Measurements from ENCODE around the gene AKT1S1.
"Not testable (repeated sequence)": the region's sequence is repeated elsewhere in the genome, so short reads cannot be mapped to it uniquely, and the experiment has no call there.

AKT1S1 gene

GRCh38 chr19:49877020-49877878 lies at the start of gene AKT1S1, which contains the start of gene TBC1D17:
AKT1S1 (minus strand) TSS chr19:49877355; CDS start chr19:49873295, 4,060 bp downstream.
TBC1D17 (plus strand) TSS chr19:49877702; CDS start chr19:49877724, 22 bp downstream.
- peak within 1 kb of the TSS; percentile 98 for H3K4me3 ChIP-seq (ENCODE audit: low read depth, low read length)

- no peak overlapping the region for H3K4me3 ChIP-seq (ENCODE audit: low read depth, low read length)
These were observed 49.4 kb upstream of the AKT1S1 start for GRCh38 chr19:49926515-49926914.

GRCh38 chr19:49925486-49925885 lies 48.3 kb upstream of the AKT1S1 start:
- H3K4me3 ChIP-seq (ENCODE audit: low read depth, low read length), result no peak overlapping the region

GRCh38 chr19:49924881-49925210 lies 47.7 kb upstream of the AKT1S1 start:
- not testable (repeated sequence) for H3K4me3 ChIP-seq (ENCODE audit: low read depth, low read length)

GRCh38 chr19:49924004-49924880 lies 47.1 kb upstream of the AKT1S1 start:
- H3K4me3 ChIP-seq (ENCODE audit: low read depth, low read length), result no peak overlapping the region

GRCh38 chr19:49923055-49924003 lies 46.2 kb upstream of the AKT1S1 start:
- H3K4me3 ChIP-seq (ENCODE audit: low read depth, low read length), result no peak overlapping the region

GRCh38 chr19:49921871-49922795 lies 45.0 kb upstream of the AKT1S1 start:
- no peak overlapping the region for H3K4me3 ChIP-seq (ENCODE audit: low read depth, low read length)

- H3K4me3 ChIP-seq (ENCODE audit: low read depth, low read length), result no peak overlapping the region
These were observed 43.6 kb upstream of the AKT1S1 start for GRCh38 chr19:49920624-49921363.

GRCh38 chr19:49918089-49918488 lies 40.9 kb upstream of the AKT1S1 start:
- H3K4me3 ChIP-seq (ENCODE audit: low read depth, low read length), result no peak overlapping the region

GRCh38 chr19:49916839-49917733 lies 39.9 kb upstream of the AKT1S1 start:
- H3K4me3 ChIP-seq (ENCODE audit: low read depth, low read length), result no peak overlapping the region

- H3K4me3 ChIP-seq (ENCODE audit: low read depth, low read length), result no peak overlapping the region
These were observed 38.1 kb upstream of the AKT1S1 start for GRCh38 chr19:49915271-49915670.

- H3K4me3 ChIP-seq (ENCODE audit: low read depth, low read length), result no peak overlapping the region
These were observed 36.6 kb upstream of the AKT1S1 start for GRCh38 chr19:49913720-49914119.

GRCh38 chr19:49912965-49913685 lies 36.0 kb upstream of the AKT1S1 start:
- H3K4me3 ChIP-seq (ENCODE audit: low read depth, low read length), result no peak overlapping the region

- H3K4me3 ChIP-seq (ENCODE audit: low read depth, low read length), result no peak overlapping the region
These were observed 34.4 kb upstream of the AKT1S1 start for GRCh38 chr19:49911381-49912145.

GRCh38 chr19:49910179-49910578 lies 33.0 kb upstream of the AKT1S1 start:
- no peak overlapping the region for H3K4me3 ChIP-seq (ENCODE audit: low read depth, low read length)
